T-cell (primary cell): ENCODE data around the gene SLC25A11. TPM values are rescaled to one million over a fixed set of nuclear protein-coding genes. Genes with fewer than 3 reads are reported as not detected.
"Not testable (repeated sequence)": the region's sequence is repeated elsewhere in the genome, so short reads cannot be mapped to it uniquely, and the experiment has no call there.

Source experiments
- ATAC-seq, 4 experiments: fragments of 200-7000 bp in 3 of 4; fragments of 150-1000 bp in 1 of 4; cut with Tn5 transposase; replicated peaks in 1 of 4; 1 replicate in 3 of 4; 2 replicates in 1 of 4; pipeline ENCODE4 v1.10.0; 2021; ENCODE audit warnings: moderate library complexity in 3 of 4, mild to moderate bottlenecking in 2 of 4, moderate number of reproducible peaks in 1 of 4
- CTCF ChIA-PET, 2 donors: fragments of 300-600 bp; sonication (Branson Sonifier 250); formaldehyde crosslinking; loops; one replicate each; lab custom pipeline; 2022; ENCODE audit warnings: antibody characterized with exemption in 2 of 2; lab: Charles Lee
- POLR2A ChIA-PET, 2 donors: fragments of 300-600 bp; sonication (Branson Sonifier 250); formaldehyde crosslinking; loops; one replicate each; lab custom pipeline; 2022; ENCODE audit warnings: antibody characterized with exemption in 2 of 2; lab: Charles Lee
- DNase-seq, 35 experiments: peaks; one replicate each; pipeline versions ENCODE4 v3.0.0 to v3.0.0-alpha.2; 2013 to 2023
- H3K27ac ChIP-seq: one replicate; pipeline ENCODE4 v1.5.1; 2013; ENCODE audit warnings: low read length
- H3K27me3 ChIP-seq, 2 experiments: replicated peaks in 1 of 2; 1 replicate in 1 of 2; 2 replicates in 1 of 2; pipeline versions ENCODE4 v1.6.1 to v1.7.0; 2013; ENCODE audit warnings: low read length in 1 of 2, mixed read lengths in 1 of 2; ENCODE audit not compliant: control insufficient read depth in 2 of 2, insufficient read depth in 2 of 2; ENCODE audit errors: extremely low read depth in 1 of 2
- H3K36me3 ChIP-seq, 2 donors: 1 replicate in 1 of 2; 2 replicates in 1 of 2; pipeline versions ENCODE4 v1.6.1 to v1.7.0; 2013; ENCODE audit warnings: low read length in 1 of 2; ENCODE audit not compliant: control insufficient read depth in 2 of 2, insufficient read depth in 1 of 2; ENCODE audit errors: extremely low read depth in 1 of 2
- H3K4me1 ChIP-seq, 2 experiments: 1 replicate in 1 of 2; 2 replicates in 1 of 2; pipeline versions ENCODE4 v1.6.1 to v1.7.0; 2013; ENCODE audit warnings: low read length in 2 of 2, mixed read lengths in 1 of 2; ENCODE audit not compliant: insufficient read depth in 2 of 2, control insufficient read depth in 1 of 2; ENCODE audit errors: extremely low read depth in 1 of 2
- H3K4me3 ChIP-seq, 2 donors: 1 replicate in 1 of 2; 2 replicates in 1 of 2; pipeline versions ENCODE4 v1.5.1 to v1.7.0; 2013; ENCODE audit warnings: mild to moderate bottlenecking in 2 of 2, low read length in 1 of 2, moderate library complexity in 1 of 2; ENCODE audit not compliant: control insufficient read depth in 1 of 2; ENCODE audit errors: extremely low read depth in 1 of 2
- H3K9me3 ChIP-seq: 2 replicates; pipeline ENCODE4 v1.7.0; 2013
- H3K27ac Mint-ChIP-seq, 2 donors: one replicate each; pipeline ENCODE4 v1.8.0; 2020 to 2021; ENCODE audit warnings: mild to moderate bottlenecking in 2 of 2, mixed read lengths in 2 of 2
- H3K27me3 Mint-ChIP-seq, 2 donors: one replicate each; pipeline ENCODE4 v1.8.0; 2021 to 2022; ENCODE audit warnings: mixed read lengths in 2 of 2
- H3K36me3 Mint-ChIP-seq: one replicate; pipeline ENCODE4 v1.8.0; 2021; ENCODE audit warnings: mixed read lengths
- H3K4me1 Mint-ChIP-seq, 3 donors: one replicate each; pipeline ENCODE4 v1.8.0; 2020 to 2022; ENCODE audit warnings: mixed read lengths in 3 of 3, mild to moderate bottlenecking in 1 of 3
- H3K4me3 Mint-ChIP-seq, 3 donors: one replicate each; pipeline ENCODE4 v1.8.0; 2020 to 2022; ENCODE audit warnings: mild to moderate bottlenecking in 3 of 3, mixed read lengths in 3 of 3, moderate library complexity in 3 of 3
- H3K9me3 Mint-ChIP-seq, 3 donors: one replicate each; pipeline ENCODE4 v1.8.0; 2020 to 2022; ENCODE audit warnings: mixed read lengths in 3 of 3
- WGBS: methylation state at CpG from one replicate; pipeline ENCODE4 v1.1.5; 2013; ENCODE audit warnings: missing lambda C conversion rate; ENCODE audit not compliant: insufficient coverage; 5-methylcytosine and 5-hydroxymethylcytosine counted together
- total RNA-seq, 35 experiments: library from RNA in 6 of 35; stranded (reverse) in 6 of 35; fragments of 120-200 nt in 1 of 35; gene quantifications; one replicate each; pipeline versions ENCODE4 v1.2.1 to v1.2.4 and lab custom pipeline; 2013 to 2026

SLC25A11 gene
- total RNA-seq, 5 donors from 2014 or later (not counting 1 experiment from before 2014, with no cell fraction given): 30.9 to 51.6 (median 47.0) TPM

- Histone ChIP-seq H3K36me3 (no peaks in the 10 kb centered on the region), H3K27me3 (no peaks in the 10 kb centered on the region), H3K4me1 (no peaks in the 10 kb centered on the region), H3K4me3 (no peak overlapping the region), H3K27ac (no peak overlapping the region), H3K9me3 (no peaks in the 10 kb centered on the region)
- DNase-seq (no peak), ATAC-seq (no peak)
- peaks cover under 1% of the 10 kb centered on the region for H3K36me3 Mint-ChIP-seq
- CTCF ChIA-PET: no interaction called here
- no peaks in the 10 kb centered on the region for H3K27me3 Mint-ChIP-seq
- H3K4me3 Mint-ChIP-seq: no peak overlapping the region
- H3K9me3 Mint-ChIP-seq: no peaks in the 10 kb centered on the region
- H3K27ac Mint-ChIP-seq: no peak overlapping the region
- no peaks in the 10 kb centered on the region for H3K4me1 Mint-ChIP-seq
- no CpG with 5 or more reads among the region's 4 CpGs for WGBS
- POLR2A ChIA-PET: no interaction called here
These were observed 18.5 kb downstream of the SLC25A11 start for GRCh38 chr17:4921320-4921719.

DNA sequence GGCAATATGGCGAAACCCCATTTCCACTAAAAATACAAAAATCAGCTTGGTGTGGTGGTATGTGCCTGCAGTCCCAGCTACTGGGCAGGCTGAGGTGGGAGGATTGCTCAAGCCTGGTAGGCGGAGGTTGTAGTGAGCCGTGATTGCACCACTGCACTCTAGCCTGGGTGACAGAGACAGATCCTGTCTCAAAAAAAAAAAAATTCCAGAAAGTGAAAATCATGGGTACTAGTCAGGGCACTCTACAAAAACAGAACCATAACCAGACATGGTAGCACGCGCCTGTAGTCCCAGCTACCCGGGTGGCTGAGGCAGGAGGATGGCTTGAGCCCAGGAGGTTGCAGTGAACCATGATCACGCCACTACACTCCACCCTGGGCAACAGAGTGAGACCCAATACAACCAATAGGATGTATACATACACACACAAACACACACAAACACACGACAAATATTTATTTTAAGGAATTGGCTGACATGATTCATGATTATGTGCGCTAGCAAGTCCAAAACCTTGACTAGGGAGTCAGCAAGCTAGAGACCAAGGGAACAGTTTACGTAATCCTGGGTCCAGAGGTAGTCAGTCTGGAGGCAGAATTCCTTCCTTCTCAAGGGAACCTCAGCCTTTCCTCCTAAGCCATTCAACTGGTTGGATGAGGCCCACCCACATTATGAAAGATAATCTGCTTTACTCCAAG is 19.3 kb downstream of the SLC25A11 start:
- 93% methylated on average over 3 of the region's 10 CpGs for WGBS
- no peak overlapping the region for H3K27ac ChIP-seq
- H3K4me1 Mint-ChIP-seq: no peaks in the 10 kb centered on the region
- no peaks in the 10 kb centered on the region for H3K36me3 ChIP-seq
- no peaks in the 10 kb centered on the region for H3K9me3 Mint-ChIP-seq
- H3K4me1 ChIP-seq: no peaks in the 10 kb centered on the region
- no peaks in the 10 kb centered on the region for H3K36me3 Mint-ChIP-seq
- no peaks in the 10 kb centered on the region for H3K9me3 ChIP-seq
- H3K27ac Mint-ChIP-seq: no peak overlapping the region
- H3K27me3 ChIP-seq: no peaks in the 10 kb centered on the region
- ChIA-PET CTCF (no interaction called here), POLR2A (interaction anchor here in 1 of 2 donors (0.5 kb wide), 1 partner anchor 623 kb away, joined by 3 read pairs; no protein-coding TSS in a partner anchor)
- H3K4me3 Mint-ChIP-seq: no peak overlapping the region
- DNase-seq: no peak
- ATAC-seq: no peak
- H3K4me3 ChIP-seq: no peak overlapping the region
- no peaks in the 10 kb centered on the region for H3K27me3 Mint-ChIP-seq

DNA sequence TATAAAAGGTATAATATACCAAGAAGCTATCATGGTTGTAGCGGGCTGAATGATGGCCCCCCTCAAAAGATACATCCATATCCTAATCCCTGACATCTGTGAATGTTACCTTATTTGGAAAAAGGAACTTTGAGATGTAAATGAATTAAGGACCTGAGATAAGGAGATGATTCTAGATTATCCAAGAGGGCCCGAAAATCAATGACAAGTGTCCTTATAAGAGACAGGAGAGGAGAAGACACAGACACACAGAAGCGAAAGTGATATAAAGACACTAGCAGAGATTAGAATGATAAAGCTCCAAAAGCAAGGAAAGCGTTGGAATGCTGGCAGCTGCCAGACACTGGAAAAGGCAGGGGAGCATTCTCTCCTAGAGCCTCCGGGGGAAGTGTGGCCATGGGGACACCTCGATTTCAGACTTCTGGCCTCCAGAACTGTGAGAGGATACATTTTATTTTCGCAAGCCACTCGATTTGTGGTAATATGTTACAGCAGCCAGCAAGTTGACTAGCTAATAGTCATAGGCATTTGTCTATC is 20.3 kb downstream of the SLC25A11 start:
- ChIA-PET CTCF (interaction anchor here in 1 of 2 donors (0.7 kb wide), 1 partner anchor 139 kb away, joined by 3 read pairs; no protein-coding TSS in a partner anchor), POLR2A (interaction anchor here (0.5 to 0.6 kb wide), 2 partner anchors 622 to 868 kb away, joined by 3 read pairs; no protein-coding TSS in a partner anchor)
- no peaks in the 10 kb centered on the region for H3K9me3 ChIP-seq
- no peaks in the 10 kb centered on the region for H3K4me1 ChIP-seq
- WGBS: 98% methylated on average over 5 of the region's 8 CpGs
- H3K27me3 ChIP-seq: no peaks in the 10 kb centered on the region
- ATAC-seq (no peak), DNase-seq (no peak)
- Mint-ChIP-seq H3K4me1 (no peaks in the 10 kb centered on the region), H3K36me3 (no peaks in the 10 kb centered on the region), H3K27me3 (no peaks in the 10 kb centered on the region), H3K4me3 (no peak overlapping the region), H3K9me3 (no peaks in the 10 kb centered on the region), H3K27ac (no peak overlapping the region)
- H3K36me3 ChIP-seq: no peaks in the 10 kb centered on the region
- no peak overlapping the region for H3K4me3 ChIP-seq
- no peak overlapping the region for H3K27ac ChIP-seq

DNA sequence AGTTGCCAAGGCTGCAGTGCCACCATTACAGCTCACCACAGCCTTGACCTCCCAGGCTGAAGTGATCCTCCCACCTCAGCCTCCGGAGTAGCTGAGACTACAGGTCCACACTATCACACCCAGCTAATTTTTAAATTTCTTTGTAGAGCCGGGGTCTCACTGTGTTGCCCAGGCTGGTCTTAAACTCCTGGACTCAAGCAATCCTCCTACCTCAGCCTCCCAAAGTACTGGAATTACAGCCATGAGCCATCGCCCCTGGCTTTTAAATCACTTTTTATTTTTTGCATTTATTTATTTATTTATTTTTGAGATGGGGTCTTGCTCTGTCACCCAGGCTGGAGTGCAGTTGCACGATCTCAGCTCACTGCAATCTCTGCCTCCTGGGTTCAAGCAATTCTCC is 25.3 kb downstream of the SLC25A11 start:
- H3K4me3 ChIP-seq, H3K9me3 Mint-ChIP-seq, H3K36me3 ChIP-seq, H3K4me3 Mint-ChIP-seq, H3K27ac Mint-ChIP-seq, H3K4me1 Mint-ChIP-seq, H3K27me3 ChIP-seq, DNase-seq, ATAC-seq, H3K4me1 ChIP-seq, H3K9me3 ChIP-seq, H3K27me3 Mint-ChIP-seq, H3K27ac ChIP-seq, CTCF ChIA-PET, H3K36me3 Mint-ChIP-seq: not testable (repeated sequence)
- POLR2A ChIA-PET: interaction anchor here in 1 of 2 donors (0.5 kb wide), 1 partner anchor 9 kb away, joined by 10 read pairs; no protein-coding TSS in a partner anchor
- 100% methylated on average over 1 of the region's 4 CpGs for WGBS

DNA sequence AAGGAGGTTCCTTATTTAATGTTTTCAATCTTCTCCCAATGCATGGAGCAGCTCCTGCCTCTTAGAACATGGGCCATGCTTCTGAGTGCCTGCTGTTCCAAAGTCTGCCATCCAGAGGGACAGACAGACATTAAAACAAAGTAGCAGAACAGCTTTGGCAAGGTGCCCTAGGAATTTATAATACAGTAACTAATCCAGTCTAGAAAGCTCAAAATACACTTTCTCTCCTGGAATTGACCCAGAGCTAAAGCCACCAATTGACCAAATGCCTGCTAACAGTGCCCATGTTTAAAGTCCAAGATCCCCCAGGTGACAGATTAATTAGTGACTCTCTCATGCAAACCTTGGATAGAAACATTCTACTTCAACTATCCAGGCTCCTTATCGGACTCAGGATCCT is 25.9 kb downstream of the SLC25A11 start:
- Histone ChIP-seq H3K9me3 (no peaks in the 10 kb centered on the region), H3K4me1 (peaks cover 2 to 10% of the 10 kb centered on the region in 2 experiments), H3K4me3 (no peak overlapping the region), H3K36me3 (no peaks in the 10 kb centered on the region), H3K27me3 (no peaks in the 10 kb centered on the region), H3K27ac (no peak overlapping the region)
- H3K36me3 Mint-ChIP-seq: no peaks in the 10 kb centered on the region
- H3K27ac Mint-ChIP-seq: no peak overlapping the region
- CTCF ChIA-PET: interaction anchor here in 1 of 2 donors (0.6 kb wide), 1 partner anchor 400 kb away, joined by 4 read pairs; no protein-coding TSS in a partner anchor
- no CpG with 5 or more reads among the region's 1 CpG for WGBS
- no peaks in the 10 kb centered on the region for H3K9me3 Mint-ChIP-seq
- H3K4me1 Mint-ChIP-seq: no peaks in the 10 kb centered on the region
- no peaks in the 10 kb centered on the region for H3K27me3 Mint-ChIP-seq
- DNase-seq: no peak
- no peak for ATAC-seq
- no peak overlapping the region for H3K4me3 Mint-ChIP-seq
- POLR2A ChIA-PET: no interaction called here

GRCh38 chr17:4908711-4909496 is 30.9 kb downstream of the SLC25A11 start:
- Mint-ChIP-seq H3K4me1 (no peaks in the 10 kb centered on the region), H3K27me3 (no peaks in the 10 kb centered on the region), H3K4me3 (no peak overlapping the region), H3K9me3 (no peaks in the 10 kb centered on the region), H3K36me3 (no peaks in the 10 kb centered on the region), H3K27ac (no peak overlapping the region)
- peaks cover 6 to 23% of the 10 kb centered on the region in 2 experiments for H3K4me1 ChIP-seq
- H3K27ac ChIP-seq: peak overlapping the region; percentile 3
- ChIA-PET CTCF (interaction anchor here (0.5 to 1.8 kb wide), 9 partner anchors 11 to 153 kb away, joined by 3 to 15 read pairs (median 3); partner anchors contain the start of genes RNF167 (in 1 of the 2), SLC25A11 (in 1 of the 2) and SPAG7 (in 1 of the 2)), POLR2A (interaction anchor here in 1 of 2 donors (0.6 to 0.7 kb wide), 2 partner anchors 59 to 100 kb away, joined by 4 read pairs; partner anchors contain the start of gene SPAG7)
- 36% methylated on average over 12 of the region's 20 CpGs for WGBS
- peak; percentile 48 to 80 (median 64) for DNase-seq
- H3K4me3 ChIP-seq: no peak overlapping the region
- no peaks in the 10 kb centered on the region for H3K27me3 ChIP-seq
- H3K36me3 ChIP-seq: no peaks in the 10 kb centered on the region
- ATAC-seq: peak; percentile 80 to 94 (median 90)
- no peaks in the 10 kb centered on the region for H3K9me3 ChIP-seq
